K562 (cell line): ENCODE results near the gene KAZN. TPM values are rescaled to one million over a fixed set of nuclear protein-coding genes. Genes with fewer than 3 reads are reported as not detected.
A peak's percentile ranks its signal among the peaks of the same experiment; 100 is the strongest.

ENCODE experiments used
- AFF1 ChIP-seq, 2 experiments: fragments of 450-650 bp; IDR thresholded peaks; 2 replicates each; pipeline ENCODE4 v1.6.1; 2018; ENCODE audit warnings: mild to moderate bottlenecking in 2 of 2, low read depth in 1 of 2; ENCODE audit not compliant: partially characterized antibody in 2 of 2
- CBX2 ChIP-seq: fragments of 200-600 bp; sonication (generic); IDR thresholded peaks from one replicate; pipeline ENCODE4 v1.6.1; 2012; ENCODE audit warnings: mild to moderate bottlenecking, low read length, inconsistent platforms; ENCODE audit not compliant: insufficient read depth, poor library complexity, severe bottlenecking
- ETS2 ChIP-seq: IDR thresholded peaks from 2 replicates; pipeline ENCODE4 v1.6.1; 2016; ENCODE audit warnings: borderline replicate concordance, missing genetic modification characterization, mild to moderate bottlenecking, moderate library complexity, missing compliant biosample characterization; ENCODE audit not compliant: poor library complexity, severe bottlenecking
- FOXJ3 ChIP-seq: sonication (generic); formaldehyde crosslinking; IDR thresholded peaks from 2 replicates; pipeline ENCODE4 v1.4.0; 2020; ENCODE audit warnings: mild to moderate bottlenecking, missing genetic modification reagents
- HDAC8 ChIP-seq: fragments of 450-650 bp; IDR thresholded peaks from 2 replicates; pipeline ENCODE4 v1.6.1; 2016; ENCODE audit warnings: mild to moderate bottlenecking, missing genetic modification characterization, moderate library complexity, missing compliant biosample characterization
- HOMEZ ChIP-seq: fragments of 250-450 bp; sonication (Bioruptor Pico); IDR thresholded peaks from 2 replicates; pipeline ENCODE4 v1.4.0; 2020; ENCODE audit warnings: mild to moderate bottlenecking, moderate library complexity
- ILK ChIP-seq: fragments of 450-650 bp; IDR thresholded peaks from 2 replicates; pipeline ENCODE4 v1.6.1; 2016; ENCODE audit warnings: missing genetic modification characterization, low read depth, mild to moderate bottlenecking, missing compliant biosample characterization, moderate library complexity, borderline replicate concordance
- KDM2B ChIP-seq: fragments of 250-450 bp; sonication (Bioruptor Pico); IDR thresholded peaks from 2 replicates; pipeline ENCODE4 v1.8.0; 2021; ENCODE audit warnings: mild to moderate bottlenecking, moderate library complexity
- MEF2A ChIP-seq: IDR thresholded peaks from 2 replicates; pipeline ENCODE4 v1.6.1; 2011; ENCODE audit warnings: low read depth, mild to moderate bottlenecking, low read length, moderate library complexity; ENCODE audit not compliant: control insufficient read depth
- SMAD2 ChIP-seq: fragments of 150-350 bp; IDR thresholded peaks from 2 replicates; pipeline ENCODE4 v1.6.1; 2014; ENCODE audit warnings: low read depth, mild to moderate bottlenecking, low read length
- SMARCA5 ChIP-seq: fragments of 450-650 bp; IDR thresholded peaks from 2 replicates; pipeline ENCODE4 v1.6.1; 2016
- VEZF1 ChIP-seq: fragments of 200-800 bp; sonication (Bioruptor generic); IDR thresholded peaks from 2 replicates; pipeline ENCODE4 v1.6.1; 2017; ENCODE audit warnings: missing genetic modification characterization, missing compliant biosample characterization
- ZNF224 ChIP-seq: sonication (generic); formaldehyde crosslinking; IDR thresholded peaks from 2 replicates; pipeline ENCODE4 v1.8.0; 2022; ENCODE audit warnings: mild to moderate bottlenecking, missing genetic modification reagents
- ZNF232 ChIP-seq: sonication (generic); formaldehyde crosslinking; IDR thresholded peaks from 2 replicates; pipeline ENCODE4 v1.8.0; 2022; ENCODE audit warnings: mild to moderate bottlenecking, missing genetic modification reagents
- ZNF24 ChIP-seq: fragments of 450-650 bp; IDR thresholded peaks from 2 replicates; pipeline ENCODE4 v1.6.1; 2016
- ZNF655 ChIP-seq: fragments of 250-450 bp; sonication (Bioruptor Pico); IDR thresholded peaks from 2 replicates; pipeline ENCODE4 v1.5.0; 2021
- ZNF764 ChIP-seq: fragments of 250-450 bp; sonication (Bioruptor Pico); IDR thresholded peaks from 2 replicates; pipeline ENCODE4 v1.4.0; 2020; ENCODE audit warnings: low read depth, mild to moderate bottlenecking, moderate library complexity
- polyA plus RNA-seq, 8 experiments: library from polyadenylated mRNA; depleted of rRNA in 4 of 8; stranded (reverse) in 5 of 8; unstranded in 3 of 8; fragments of >200 nt; fragmentation: Nextera tagmentation in 2 of 8; fragmentation: Illumina TruSeq in 1 of 8; extraction: Ambion mirVana in 2 of 8; extraction: Trizol in 1 of 8; gene quantifications; 2 replicates each; pipeline versions ENCODE4 v1.2.1 to v1.2.3, GENCODE V29; 2011 to 2014; ENCODE audit warnings: inconsistent platforms in 1 of 8, missing spikeins in 1 of 8
- total RNA-seq, 7 experiments: library from RNA; depleted of rRNA in 6 of 7; stranded (reverse); fragments of >200 nt in 6 of 7; fragmentation: Illumina TruSeq in 2 of 7; extraction: Trizol in 2 of 7; gene quantifications; 2 replicates each; pipeline versions ENCODE4 v1.2.1 to v1.2.3, GENCODE V29; 2011 to 2021; ENCODE audit warnings: low replicate concordance in 1 of 7

KAZN gene
- total and polyA plus RNA-seq, 9 of the 15 experiments (the other 6 are each of a cell fraction or from before 2014, with no cell fraction given) = 2.1 to 21.6 (median 5.4) TPM

GRCh38 chr1:15151377-15151806 lies 552.9 kb downstream of the KAZN start (continued):
- TF ChIP-seq ZNF232 (no peak), ZNF655 (no peak), KDM2B (CRISPR knock-in tag) (no peak), ZNF24 (no peak), ZNF224 (no peak), HOMEZ (CRISPR knock-in tag) (no peak), AFF1 (IDR thresholded peaks at IDR 0.05; ENCODE audit: low read depth in 1 of 2, partially characterized antibody in 2 of 2) (no peak), ZNF764 (CRISPR knock-in tag) (no peak), HDAC8 (no peak), MEF2A (no peak), CBX2 (no peak), VEZF1 (peak; percentile 55; the same call in 1 of the 2 replicates), ETS2 (tag) (no peak), ILK (tag) (no peak), SMAD2 (no peak), FOXJ3 (no peak), SMARCA5 (no peak)
